DND-41 (cell line): ENCODE measurements around the gene VPS35.
A peak's percentile ranks its signal among the peaks of the same experiment; 100 is the strongest.

Source experiments
- ATAC-seq: fragments of 200-7000 bp; cut with Tn5 transposase; 3 replicates; pipeline ENCODE4 v1.9.1; 2021; ENCODE audit warnings: low read depth; ENCODE audit not compliant: insufficient read depth
- DNase-seq: peaks from one replicate; pipeline ENCODE4 v3.0.0-alpha.2; 2020
- H2AFZ ChIP-seq: 2 replicates; pipeline ENCODE4 v1.6.0; 2012; ENCODE audit warnings: low read depth, low read length
- H3K27ac ChIP-seq: 2 replicates; pipeline ENCODE4 v1.5.1; 2012; ENCODE audit warnings: low read length, inconsistent platforms
- H3K27me3 ChIP-seq: fragments of 200-600 bp; sonication (generic); 2 replicates; pipeline ENCODE4 v1.6.0; 2012; ENCODE audit warnings: low read length, mild to moderate bottlenecking, inconsistent platforms; ENCODE audit not compliant: insufficient read depth, poor library complexity
- H3K36me3 ChIP-seq: 2 replicates; pipeline ENCODE4 v1.5.1; 2012; ENCODE audit warnings: low read length, inconsistent platforms; ENCODE audit not compliant: insufficient read depth
- H3K4me1 ChIP-seq: 2 replicates; pipeline ENCODE4 v1.5.1; 2012; ENCODE audit warnings: mild to moderate bottlenecking, low read length; ENCODE audit not compliant: insufficient read depth
- H3K4me2 ChIP-seq: 2 replicates; pipeline ENCODE4 v1.6.0; 2012; ENCODE audit warnings: mild to moderate bottlenecking, moderate library complexity, low read length, inconsistent platforms; ENCODE audit not compliant: insufficient read depth
- H3K4me3 ChIP-seq, 2 experiments: fragments of 200-600 bp in 1 of 2; shearing (Covaris generic) in 1 of 2; 2 replicates each; pipeline ENCODE4 v1.5.1; 2012 to 2016; ENCODE audit warnings: inconsistent platforms in 2 of 2, low read length in 2 of 2, mild to moderate bottlenecking in 2 of 2, low read depth in 1 of 2, moderate library complexity in 1 of 2
- H3K79me2 ChIP-seq: 2 replicates; pipeline ENCODE4 v1.6.0; 2012; ENCODE audit warnings: low read length, inconsistent platforms; ENCODE audit not compliant: insufficient read depth
- H3K9ac ChIP-seq: 2 replicates; pipeline ENCODE4 v1.6.0; 2012; ENCODE audit warnings: low read depth, mild to moderate bottlenecking, inconsistent platforms, low read length, moderate library complexity
- H3K9me3 ChIP-seq: 2 replicates; pipeline ENCODE4 v1.5.1; 2012; ENCODE audit warnings: low read length, moderate library complexity, mild to moderate bottlenecking, inconsistent platforms; ENCODE audit not compliant: insufficient read depth, severe bottlenecking
- H4K20me1 ChIP-seq: 2 replicates; pipeline ENCODE4 v1.6.0; 2012; ENCODE audit warnings: low read length; ENCODE audit not compliant: insufficient read depth
- EZH2 ChIP-seq: IDR thresholded peaks from 3 replicates; pipeline ENCODE4 v1.6.1; 2012; ENCODE audit warnings: borderline replicate concordance, low read depth, mild to moderate bottlenecking, moderate library complexity, low read length, inconsistent platforms; ENCODE audit not compliant: severe bottlenecking
- TF ChIP-seq, protein P1 (sequence below): IDR thresholded peaks from 2 replicates; pipeline ENCODE4 v1.5.1; 2012; ENCODE audit warnings: borderline replicate concordance, low read length, moderate library complexity, mild to moderate bottlenecking; ENCODE audit not compliant: poor library complexity, severe bottlenecking; ENCODE audit errors: extremely low read depth

VPS35 gene

DNA sequence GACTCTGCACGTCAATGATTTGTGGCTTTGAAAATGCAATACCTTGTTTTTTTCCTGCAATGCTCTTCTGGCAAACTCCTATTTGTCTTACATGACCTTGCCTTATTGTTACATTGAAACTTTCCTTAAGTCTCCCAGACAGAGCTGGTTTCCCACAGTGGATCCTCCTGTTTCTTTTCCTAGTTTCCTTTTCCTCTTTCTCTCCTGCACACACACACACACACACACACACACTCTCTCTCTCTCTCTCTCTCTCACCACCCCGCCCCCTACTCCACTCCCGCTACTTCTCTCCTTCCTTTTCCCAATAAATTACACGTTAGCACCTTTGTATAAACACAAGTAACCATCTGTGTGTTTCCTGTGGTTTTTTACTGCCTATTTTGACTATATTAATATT is 2.7 kb upstream of the VPS35 start:
- Histone ChIP-seq H3K4me2 (peak overlapping the region; percentile 89), H3K4me3 (peak overlapping the region in 1 of 2 experiments; percentile 98; a peak in 3 of 4 replicates), H3K27ac (no peak overlapping the region), H3K27me3 (no peaks in the 10 kb centered on the region), H3K79me2 (peaks cover 61% of the 10 kb centered on the region), H3K9ac (peak overlapping the region; percentile 93), H2AFZ (no peak overlapping the region), H3K9me3 (no peaks in the 10 kb centered on the region), H3K4me1 (peaks cover 34% of the 10 kb centered on the region), H3K36me3 (peaks cover 58% of the 10 kb centered on the region), H4K20me1 (peaks cover 43% of the 10 kb centered on the region)
- TF ChIP-seq, protein P1, sequence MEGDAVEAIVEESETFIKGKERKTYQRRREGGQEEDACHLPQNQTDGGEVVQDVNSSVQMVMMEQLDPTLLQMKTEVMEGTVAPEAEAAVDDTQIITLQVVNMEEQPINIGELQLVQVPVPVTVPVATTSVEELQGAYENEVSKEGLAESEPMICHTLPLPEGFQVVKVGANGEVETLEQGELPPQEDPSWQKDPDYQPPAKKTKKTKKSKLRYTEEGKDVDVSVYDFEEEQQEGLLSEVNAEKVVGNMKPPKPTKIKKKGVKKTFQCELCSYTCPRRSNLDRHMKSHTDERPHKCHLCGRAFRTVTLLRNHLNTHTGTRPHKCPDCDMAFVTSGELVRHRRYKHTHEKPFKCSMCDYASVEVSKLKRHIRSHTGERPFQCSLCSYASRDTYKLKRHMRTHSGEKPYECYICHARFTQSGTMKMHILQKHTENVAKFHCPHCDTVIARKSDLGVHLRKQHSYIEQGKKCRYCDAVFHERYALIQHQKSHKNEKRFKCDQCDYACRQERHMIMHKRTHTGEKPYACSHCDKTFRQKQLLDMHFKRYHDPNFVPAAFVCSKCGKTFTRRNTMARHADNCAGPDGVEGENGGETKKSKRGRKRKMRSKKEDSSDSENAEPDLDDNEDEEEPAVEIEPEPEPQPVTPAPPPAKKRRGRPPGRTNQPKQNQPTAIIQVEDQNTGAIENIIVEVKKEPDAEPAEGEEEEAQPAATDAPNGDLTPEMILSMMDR: no peak
- no peak for ATAC-seq
- DNase-seq: no peak

DNA sequence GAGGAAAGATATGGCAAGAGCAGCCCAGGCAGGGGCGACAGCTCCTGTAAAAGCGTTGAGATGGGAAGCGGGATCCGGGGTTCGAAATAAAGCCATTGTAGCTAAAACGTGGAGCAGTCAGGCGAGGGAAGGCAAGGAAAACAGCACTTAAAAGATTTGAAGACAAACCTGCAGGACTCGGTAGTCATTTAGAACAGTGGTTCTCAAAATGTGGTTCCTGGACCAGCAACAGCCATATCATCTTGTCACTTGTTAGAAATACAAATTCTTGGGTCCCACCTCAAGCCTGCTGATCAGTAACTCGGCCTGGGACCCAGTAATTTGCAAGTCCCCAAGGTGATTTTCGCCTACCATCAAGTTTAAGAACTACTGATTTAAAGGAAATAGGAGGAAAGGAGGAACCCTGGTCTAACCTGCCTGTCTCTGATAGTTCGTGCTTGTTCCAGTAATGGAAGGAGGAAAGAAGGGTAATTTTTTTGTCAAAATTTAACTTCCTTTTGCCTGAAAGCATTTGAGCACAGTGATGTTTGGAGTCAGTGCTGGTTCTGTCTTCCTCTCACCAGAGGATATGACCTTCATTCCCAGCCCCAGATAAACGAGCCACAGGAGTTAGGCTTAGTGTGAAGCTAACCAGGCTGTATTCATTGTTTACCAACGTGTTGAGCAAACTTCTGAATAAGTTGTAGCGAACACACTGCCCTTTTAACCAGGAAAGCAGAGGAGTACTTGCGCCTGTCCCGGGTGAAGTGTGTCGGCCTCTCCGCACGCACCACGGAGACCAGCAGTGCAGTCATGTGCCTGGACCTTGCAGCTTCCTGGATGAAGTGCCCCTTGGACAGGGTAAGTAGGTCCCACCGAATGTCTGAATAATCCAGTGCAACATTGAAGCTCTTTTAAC is 1.6 kb upstream of the VPS35 start:
- H3K9me3 ChIP-seq: no peaks in the 10 kb centered on the region
- H3K4me3 ChIP-seq: peak overlapping the region; percentile 60 to 98
- peak overlapping the region; percentile 89 for H3K4me2 ChIP-seq
- H2AFZ ChIP-seq: peak overlapping the region; percentile 79
- H3K9ac ChIP-seq: peak overlapping the region; percentile 93
- peaks cover 49% of the 10 kb centered on the region for H4K20me1 ChIP-seq
- H3K79me2 ChIP-seq: peaks cover 73% of the 10 kb centered on the region
- TF ChIP-seq, protein P1: no peak
- TF ChIP-seq EZH2: no peak
- peaks cover 43% of the 10 kb centered on the region for H3K4me1 ChIP-seq
- H3K36me3 ChIP-seq: peaks cover 46% of the 10 kb centered on the region
- H3K27me3 ChIP-seq: no peaks in the 10 kb centered on the region
- no peak for DNase-seq
- ATAC-seq: no peak
- peak overlapping the region; percentile 84 for H3K27ac ChIP-seq

DNA sequence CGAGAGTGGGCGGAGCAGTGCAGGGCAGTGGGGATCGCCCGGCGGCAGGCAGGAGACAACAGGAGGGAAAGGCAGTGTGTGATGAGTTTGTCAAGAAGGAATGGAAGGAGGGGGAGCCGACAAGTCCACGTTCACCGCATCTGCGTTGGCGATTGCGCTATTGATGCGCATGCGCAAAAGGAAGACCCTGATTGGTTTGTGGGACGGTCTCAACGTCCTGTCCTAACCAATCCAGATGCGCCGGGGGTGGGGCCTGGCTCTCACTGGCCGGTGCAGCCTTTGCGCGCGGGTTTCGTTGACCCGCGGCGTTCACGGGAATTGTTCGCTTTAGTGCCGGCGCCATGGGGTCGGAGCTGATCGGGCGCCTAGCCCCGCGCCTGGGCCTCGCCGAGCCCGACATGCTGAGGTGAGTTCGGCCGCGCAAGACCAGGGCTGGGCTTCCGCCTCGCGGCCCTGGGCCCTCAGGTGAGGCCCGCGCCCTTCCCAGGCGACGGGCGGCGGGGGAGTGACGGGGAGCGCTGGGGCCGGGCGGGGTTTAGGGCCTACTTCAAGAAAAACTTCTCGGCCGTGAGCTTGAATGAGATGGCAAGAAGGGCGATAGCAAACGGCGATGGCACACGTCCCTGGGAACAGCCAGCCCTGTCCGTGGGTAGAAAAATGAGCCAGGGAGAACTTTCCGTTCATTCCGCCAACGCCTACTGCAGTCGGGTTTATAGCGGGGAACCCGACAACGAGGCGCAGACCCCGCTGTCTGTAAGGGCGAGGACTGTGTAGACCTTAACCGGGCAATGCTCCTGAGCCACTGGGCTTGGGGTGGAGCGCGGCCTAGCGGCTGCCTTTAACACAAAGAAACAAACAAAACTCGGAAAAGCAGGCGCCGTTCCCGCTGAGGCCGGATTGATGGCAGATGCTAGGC is 645 bp upstream of the VPS35 start, which contains the start of gene ORC6:
TSS of gene ORC6 (plus strand) at position 295 of the 916 bp plus-strand sequence. CDS start at position 342, 47 bp downstream.
- Histone ChIP-seq H3K4me2 (peak within 1 kb of the TSS; percentile 89), H3K27me3 (no peaks in the 10 kb centered on the region), H3K9ac (peak within 1 kb of the TSS; percentile 93), H3K36me3 (peaks cover 37% of the 10 kb centered on the region), H3K4me3 (peak within 1 kb of the TSS; percentile 60 to 98), H3K4me1 (peaks cover 47% of the 10 kb centered on the region), H4K20me1 (peaks cover 57% of the 10 kb centered on the region), H3K79me2 (peaks cover 82% of the 10 kb centered on the region), H3K9me3 (no peaks in the 10 kb centered on the region), H2AFZ (peak within 1 kb of the TSS; percentile 84), H3K27ac (peak within 1 kb of the TSS; percentile 84)
- TF ChIP-seq, protein P1: peak; percentile 64
- no peak for TF ChIP-seq EZH2
- peak; percentile 97 for DNase-seq
- ATAC-seq: peak; percentile 81
